Prostate gland (tissue), 2 donors: Measurements from ENCODE around the gene STIM1.

ENCODE experiments used
- CTCF ChIP-seq, 4 experiments: fragments of 200-600 bp in 2 of 4; fragments of 450-650 bp in 2 of 4; sonication (generic) in 2 of 4; IDR thresholded peaks; 1 replicate in 3 of 4; 2 replicates in 1 of 4; pipeline ENCODE4 v1.5.1; 2016 to 2019; ENCODE audit warnings: antibody characterized with exemption in 4 of 4, mild to moderate bottlenecking in 2 of 4, moderate library complexity in 2 of 4
- POLR2AphosphoS5 ChIP-seq: sonication (generic); formaldehyde crosslinking; IDR thresholded peaks from one replicate; pipeline ENCODE4 v1.6.1; 2017; ENCODE audit warnings: antibody characterized with exemption

- peak; percentile 22 for TF ChIP-seq POLR2AphosphoS5
- TF ChIP-seq CTCF (IDR thresholded peaks at IDR 0.05): peak; percentile 16 to 74 (median 68)
Measured at GRCh38 chr11:3849297-3849874, 6.1 kb upstream of the STIM1 start.
